ENCODE measurements around the gene ZC3H4.

- TF ChIP-seq TAF7 (optimal IDR thresholded peaks at IDR 0.05; ENCODE audit: borderline replicate concordance, low read depth, low read length) (no peak), CTCF (IDR thresholded peaks at IDR 0.05; ENCODE audit: control extremely low read depth in 1 of 3, insufficient read depth in 1 of 3, low read depth in 1 of 3, low read length in 3 of 3) (no peak)
These were observed 44.6 kb downstream of the ZC3H4 start for GRCh38 chr19:47068876-47069406.
